Aorta (tissue), 5 donors: ENCODE results near the gene ARMH3. TPM values are rescaled to one million over a fixed set of nuclear protein-coding genes. Genes with fewer than 3 reads are reported as not detected.

Source experiments
- ATAC-seq: fragments of 200-7000 bp; cut with Tn5 transposase; one replicate; pipeline ENCODE4 v1.9.1; 2022; ENCODE audit warnings: moderate library complexity; ENCODE audit not compliant: low FRiP score
- DNase-seq, 2 donors: peaks; one replicate each; pipeline ENCODE4 v3.0.0-alpha.2; 2020
- H3K27ac ChIP-seq, 2 donors: one replicate each; pipeline ENCODE4 v1.5.1; 2013; ENCODE audit warnings: low read length in 2 of 2, mild to moderate bottlenecking in 2 of 2, moderate library complexity in 2 of 2, control low read depth in 1 of 2, inconsistent platforms in 1 of 2, low read depth in 1 of 2
- H3K27me3 ChIP-seq, 2 donors: one replicate each; pipeline ENCODE4 v1.6.1; 2013; ENCODE audit warnings: control low read depth in 1 of 2, low read length in 1 of 2, mild to moderate bottlenecking in 1 of 2, moderate library complexity in 1 of 2; ENCODE audit not compliant: insufficient read depth in 2 of 2, control insufficient read depth in 1 of 2
- H3K36me3 ChIP-seq, 2 donors: one replicate each; pipeline ENCODE4 v1.6.1; 2013; ENCODE audit warnings: control low read depth in 1 of 2, low read length in 1 of 2, mild to moderate bottlenecking in 1 of 2; ENCODE audit not compliant: insufficient read depth in 2 of 2, control insufficient read depth in 1 of 2
- H3K4me1 ChIP-seq, 2 donors: one replicate each; pipeline ENCODE4 v1.6.1; 2013; ENCODE audit warnings: low read length in 2 of 2, control low read depth in 1 of 2, mild to moderate bottlenecking in 1 of 2, moderate library complexity in 1 of 2; ENCODE audit not compliant: insufficient read depth in 2 of 2, control insufficient read depth in 1 of 2
- H3K4me3 ChIP-seq, 2 donors: one replicate each; pipeline ENCODE4 v1.5.1; 2013; ENCODE audit warnings: low read length in 2 of 2, control low read depth in 1 of 2, mild to moderate bottlenecking in 1 of 2
- H3K9me3 ChIP-seq: one replicate; pipeline ENCODE4 v1.6.1; 2013; ENCODE audit warnings: mild to moderate bottlenecking, low read length; ENCODE audit not compliant: control insufficient read depth
- WGBS, 2 donors: extraction: QIAGEN DNeasy Blood & Tissue Kit; methylation state at CpG; one replicate each; pipeline ENCODE4 v1.1.7; 2013; 5-methylcytosine and 5-hydroxymethylcytosine counted together
- intact Hi-C, 2 donors: fragments of 100-400 bp; cut with DNase I; formaldehyde crosslinking; loops; one replicate each; pipeline versions ENCODE4 v1.14.2 to v1.15.0; 2022
- polyA plus RNA-seq, 2 donors: library from polyadenylated mRNA; stranded (reverse); fragments of 200-250 nt; gene quantifications; one replicate each; pipeline ENCODE4 v1.2.3, GENCODE V29; 2013
- total RNA-seq, 2 donors: library from RNA; stranded (reverse); fragmentation: NEBNext Ultra II Directional; extraction: Animal tissue kit (Norgen Biotek cat#: 25700); gene quantifications; one replicate each; pipeline ENCODE4 v1.2.1, GENCODE V29; 2021
- donor health status: healthy with polysubstance abuse.
- donor health status: Bipolar disorder and iron deficiency.
- donor health status: DM: no; HTN: no; CAD: no.
- donor health status: DM: no; HTN: no; CAD: no.
- donor health status: DM: yes; HTN: yes; CAD: no.

Gene ARMH3
- total and polyA plus RNA-seq, 4 donors = 8.6 to 26.9 (median 17.2) TPM

DNA sequence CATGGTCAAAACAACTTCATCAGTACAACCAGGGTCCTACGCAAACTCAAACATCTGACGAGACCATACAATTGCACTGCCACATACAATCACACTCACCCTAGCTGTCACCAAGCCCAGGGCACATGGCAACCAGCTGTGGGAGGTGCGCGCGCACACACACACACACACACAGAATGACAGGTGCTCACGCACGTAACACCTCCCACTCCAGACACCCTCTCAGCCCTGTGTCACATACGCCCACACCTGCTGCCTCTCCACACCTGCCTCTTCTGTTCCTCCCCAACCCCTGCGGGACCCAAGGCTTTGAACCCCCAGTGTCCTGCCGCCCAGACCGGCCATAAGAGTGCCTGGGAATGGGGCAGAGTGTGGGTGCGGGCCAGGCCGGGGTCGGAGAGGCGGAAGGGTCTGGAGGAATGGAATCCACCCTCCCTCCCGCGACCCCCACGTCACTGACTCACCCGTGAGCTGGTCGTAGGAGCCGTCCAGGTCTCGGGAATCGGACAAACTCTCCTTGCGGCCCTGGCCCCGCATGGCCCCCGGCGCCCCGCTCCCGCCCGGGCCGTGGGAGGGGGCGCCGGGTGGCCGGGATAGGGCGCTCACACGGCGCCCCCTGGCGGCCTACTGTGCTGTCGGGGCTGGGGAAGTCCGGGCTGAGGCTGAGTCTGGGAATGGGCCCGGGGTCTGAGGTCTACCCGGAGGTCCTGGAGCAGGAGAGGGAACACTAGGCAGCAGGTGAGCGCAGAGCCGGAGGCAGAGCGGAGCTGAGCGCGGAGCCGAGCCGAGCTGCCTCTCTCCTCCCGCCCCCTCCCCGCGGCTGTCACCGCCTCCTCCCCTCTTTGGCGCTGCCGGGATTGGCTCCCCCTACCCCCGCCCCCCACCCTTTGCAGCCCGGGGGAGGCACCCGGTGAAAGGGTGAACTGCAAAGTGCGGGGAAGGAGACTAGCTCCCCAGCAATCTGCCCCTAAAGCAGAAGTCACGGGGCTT, 212.6 kb downstream of the ARMH3 start, which contains the start of gene KCNIP2:
TSS of gene KCNIP2 (minus strand) at position 769 of the 990 bp plus-strand sequence. CDS start at position 537, 232 bp downstream.
- no peak within 1 kb of the TSS for H3K4me3 ChIP-seq
- DNase-seq (no peak), ATAC-seq (no peak)
- no peaks in the 10 kb centered on the region for H3K9me3 ChIP-seq
- H3K27ac ChIP-seq = no peak within 1 kb of the TSS
- peaks cover 3 to 6% of the 10 kb centered on the region in 2 donors for H3K36me3 ChIP-seq
- H3K4me1 ChIP-seq = no peaks in the 10 kb centered on the region
- intact Hi-C loops = loop anchor here in 1 of 2 donors (5.0 kb wide), 1 partner anchor 169 kb away; no protein-coding TSS in a partner anchor
- WGBS, 2 donors = 30 to 33% methylated on average over 53 to 60 of the region's 60 CpGs
- H3K27me3 ChIP-seq = no peaks in the 10 kb centered on the region

DNA sequence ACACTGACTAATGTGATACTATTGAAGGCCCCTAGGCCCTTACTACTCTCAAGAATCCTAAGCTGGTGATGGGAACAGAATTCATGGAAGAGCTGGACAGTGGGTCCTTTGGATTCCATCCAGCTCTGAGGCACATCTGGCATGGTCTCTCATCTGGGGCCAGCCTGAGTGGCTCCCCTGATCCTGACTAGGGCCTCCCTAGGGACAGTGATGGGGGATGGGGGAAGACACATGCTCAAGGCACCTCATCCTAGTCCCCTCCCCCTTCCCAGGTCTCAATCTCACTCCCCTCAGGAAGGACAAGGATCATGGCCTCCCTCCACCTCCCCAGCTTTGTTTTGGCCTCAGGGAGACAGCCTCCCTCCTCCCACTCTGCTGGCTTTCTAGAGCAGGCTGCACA, 214.1 kb downstream of the ARMH3 start:
- Histone ChIP-seq H3K27ac (no peak overlapping the region), H3K27me3 (no peaks in the 10 kb centered on the region), H3K4me1 (no peaks in the 10 kb centered on the region), H3K9me3 (no peaks in the 10 kb centered on the region), H3K4me3 (no peak overlapping the region), H3K36me3 (no peaks in the 10 kb centered on the region)
- intact Hi-C loops = loop anchor here in 1 of 2 donors (5.0 kb wide), 1 partner anchor 170 kb away; no protein-coding TSS in a partner anchor
- DNase-seq (no peak), ATAC-seq (no peak)

DNA sequence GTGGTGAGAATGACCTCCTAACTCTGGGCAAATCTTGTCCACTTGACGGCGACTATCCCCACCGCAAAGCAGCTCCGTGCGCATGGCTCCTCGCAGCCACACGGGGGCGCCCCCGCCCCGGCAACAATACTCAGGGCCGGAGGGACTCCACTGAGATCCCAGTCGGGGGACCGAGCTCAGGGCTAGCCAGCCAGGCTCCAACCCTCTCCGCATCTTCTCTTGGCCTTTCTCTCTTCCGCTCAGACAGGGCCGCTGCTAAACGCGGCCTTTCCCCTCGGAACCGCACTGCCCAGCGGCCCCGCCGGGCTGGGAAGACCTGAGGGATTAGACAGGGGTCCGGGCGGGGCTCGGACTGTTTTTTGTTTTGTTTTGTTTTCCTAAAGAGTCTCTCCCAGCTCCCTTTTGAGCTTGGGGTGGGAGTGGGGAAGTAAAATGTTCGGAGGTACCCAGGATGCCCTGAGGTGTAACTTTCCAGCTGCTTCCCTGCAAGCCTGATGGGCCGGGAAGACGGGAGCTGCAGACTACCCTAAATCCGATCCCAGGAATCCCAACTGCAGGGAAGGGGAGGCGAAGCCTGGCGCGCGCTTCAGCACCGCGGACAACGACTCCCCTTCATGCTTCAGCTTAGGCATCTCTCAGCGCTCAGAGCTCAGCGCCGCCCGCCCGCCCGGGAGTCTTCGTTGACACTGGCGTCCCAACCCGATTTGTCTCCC, 215.1 kb downstream of the ARMH3 start:
- Histone ChIP-seq H3K4me1 (no peaks in the 10 kb centered on the region), H3K36me3 (no peaks in the 10 kb centered on the region), H3K4me3 (no peak overlapping the region), H3K27me3 (no peaks in the 10 kb centered on the region), H3K9me3 (no peaks in the 10 kb centered on the region), H3K27ac (no peak overlapping the region)
- WGBS, 2 donors = 2% methylated on average over 43 to 46 of the region's 46 CpGs
- ATAC-seq (peak; percentile 87), DNase-seq (peak; percentile 84 to 94)
- intact Hi-C loops = loop anchor here in 1 of 2 donors (5.0 kb wide), 1 partner anchor 171 kb away; no protein-coding TSS in a partner anchor

DNA sequence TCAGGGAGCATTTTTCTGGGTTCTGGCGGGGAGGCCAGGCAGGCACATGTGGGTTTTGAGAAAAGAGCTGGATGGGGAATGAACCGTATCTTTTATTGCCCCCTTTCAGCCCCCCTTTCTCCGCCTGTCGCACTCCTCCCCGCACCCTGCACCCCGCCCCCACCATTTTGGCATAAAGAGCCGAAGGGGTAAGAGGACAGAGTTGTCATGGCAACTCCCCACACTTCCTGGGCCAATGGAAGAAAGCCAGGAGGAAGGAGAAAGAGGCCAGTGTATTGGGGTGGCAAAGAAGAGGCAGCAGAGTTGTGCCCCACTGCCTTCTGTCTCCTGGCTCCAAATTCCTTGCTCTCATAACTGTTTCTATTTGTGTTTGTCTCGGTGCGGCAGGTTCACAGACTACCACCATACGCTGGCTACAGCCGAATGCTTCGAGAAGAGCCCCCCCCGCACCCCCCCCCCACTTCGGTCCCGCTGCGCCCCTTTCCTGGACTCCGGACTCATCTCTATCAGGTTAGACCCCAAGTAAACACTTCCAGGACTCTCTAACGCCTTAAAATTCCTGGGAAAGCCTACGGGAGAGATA, 215.8 kb downstream of the ARMH3 start:
- H3K27ac ChIP-seq = no peak overlapping the region

DNA sequence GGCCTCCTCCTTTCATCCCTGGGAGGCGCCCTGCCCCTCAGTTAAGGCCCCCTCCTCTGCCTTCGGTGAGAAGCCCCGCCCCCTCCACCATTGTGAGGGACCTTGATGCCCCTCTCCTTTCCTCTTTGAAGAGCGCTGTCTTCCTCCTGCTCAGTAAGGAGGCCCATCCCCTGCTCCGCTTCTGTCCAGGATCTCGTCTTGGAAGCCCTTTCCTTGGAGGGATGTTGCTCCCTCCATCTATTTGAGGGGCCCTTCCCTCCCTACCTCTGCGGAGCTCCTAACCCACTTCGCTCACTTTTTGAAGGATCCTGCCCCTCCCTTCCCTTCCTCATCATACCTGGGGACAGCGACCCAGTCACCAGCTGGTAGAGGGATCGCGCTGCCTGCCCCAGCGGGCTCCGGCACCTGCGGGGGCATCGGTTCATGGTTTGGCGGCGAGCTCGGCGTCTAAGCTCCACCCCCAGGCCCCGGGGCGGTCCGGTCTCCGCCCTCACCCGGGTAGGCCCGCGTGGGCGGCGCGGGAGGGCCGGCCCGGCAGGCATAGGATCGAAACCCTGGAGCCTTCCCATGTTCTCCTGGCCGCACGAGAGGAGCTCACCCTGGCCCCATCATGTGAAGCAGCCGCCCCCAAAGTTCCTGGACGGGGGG, 216.4 kb downstream of the ARMH3 start:
- Histone ChIP-seq H3K9me3 (no peaks in the 10 kb centered on the region), H3K27me3 (no peaks in the 10 kb centered on the region), H3K36me3 (no peaks in the 10 kb centered on the region), H3K4me1 (no peaks in the 10 kb centered on the region), H3K4me3 (no peak overlapping the region), H3K27ac (no peak overlapping the region)
- DNase-seq = peak in 1 of 2 donors; percentile 83
- whole genome bisulfite sequencing, 2 donors = 13 to 16% methylated on average over 34 to 36 of the region's 36 CpGs
- ATAC-seq = no peak
- intact Hi-C loops = loop anchor here (5.0 to 10.0 kb wide), 2 partner anchors 173 to 175 kb away; no protein-coding TSS in a partner anchor

More for the DNA sequence above, 215.8 kb downstream of the ARMH3 start:
- DNase-seq (no peak), ATAC-seq (no peak)
- Histone ChIP-seq H3K9me3 (no peaks in the 10 kb centered on the region), H3K27me3 (no peaks in the 10 kb centered on the region), H3K4me3 (no peak overlapping the region), H3K4me1 (no peaks in the 10 kb centered on the region), H3K36me3 (no peaks in the 10 kb centered on the region)
- 3 to 5% methylated on average over 19 of the region's 19 CpGs for WGBS, 2 donors
- intact Hi-C loops = loop anchor here in 1 of 2 donors (5.0 kb wide), 1 partner anchor 172 kb away; no protein-coding TSS in a partner anchor

DNA sequence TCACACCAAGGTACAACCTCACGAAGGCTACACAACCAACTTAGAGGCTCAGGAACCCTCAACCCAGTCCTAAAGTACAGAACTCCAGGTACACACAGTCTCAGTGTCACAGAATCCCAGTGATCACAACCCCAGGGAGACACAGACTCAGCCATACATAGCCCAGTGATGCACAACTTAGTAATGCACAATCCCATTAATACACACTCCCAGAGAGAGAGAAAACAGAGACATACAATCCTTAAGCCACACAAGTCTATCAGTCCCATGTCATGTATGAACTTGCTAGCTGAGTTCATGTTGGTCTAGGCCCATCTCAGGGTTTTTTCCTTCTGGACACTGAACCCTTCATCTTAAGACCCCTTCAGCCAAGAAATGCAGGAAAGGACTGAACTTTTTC, 217.0 kb downstream of the ARMH3 start:
- Histone ChIP-seq H3K4me1 (no peaks in the 10 kb centered on the region), H3K27ac (no peak overlapping the region), H3K27me3 (no peaks in the 10 kb centered on the region), H3K36me3 (no peaks in the 10 kb centered on the region), H3K4me3 (no peak overlapping the region), H3K9me3 (no peaks in the 10 kb centered on the region)
- no peak for DNase-seq
- intact Hi-C loops = loop anchor here in 1 of 2 donors (10.0 kb wide), 1 partner anchor 176 kb away; no protein-coding TSS in a partner anchor
- ATAC-seq = no peak
- 95 to 100% methylated on average over 1 of the region's 1 CpG for WGBS, 2 donors

DNA sequence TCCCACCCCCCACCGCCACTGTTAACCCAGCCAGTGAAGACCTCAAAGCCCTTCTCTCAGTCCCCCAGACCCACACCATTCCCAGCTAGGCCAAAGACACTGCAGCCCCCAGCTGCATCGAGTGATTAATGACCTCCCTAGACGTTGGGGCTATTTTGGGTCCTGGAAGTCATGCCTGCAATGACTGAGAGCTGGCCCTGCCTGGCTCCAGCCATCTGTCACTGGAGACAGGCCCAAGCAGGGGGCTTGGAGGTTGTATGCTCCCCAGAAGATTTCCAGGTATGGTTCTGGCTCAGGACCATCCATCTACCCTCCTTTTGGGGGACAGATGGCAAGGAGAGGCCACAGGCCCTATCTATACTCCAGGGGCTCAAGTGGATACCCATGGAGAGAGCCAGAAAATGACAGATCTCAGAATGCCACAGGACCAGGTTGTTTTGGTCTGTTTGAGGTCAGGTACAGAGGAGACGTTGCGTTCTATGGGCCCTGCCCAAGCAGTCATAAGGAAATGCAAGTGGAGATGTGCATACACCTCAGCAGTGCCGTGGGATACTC, 217.5 kb downstream of the ARMH3 start:
- Histone ChIP-seq H3K4me1 (no peaks in the 10 kb centered on the region), H3K36me3 (no peaks in the 10 kb centered on the region), H3K27me3 (no peaks in the 10 kb centered on the region), H3K9me3 (no peaks in the 10 kb centered on the region), H3K27ac (no peak overlapping the region), H3K4me3 (no peak overlapping the region)
- WGBS, 2 donors = 72% methylated on average over 6 of the region's 6 CpGs
- DNase-seq (no peak), ATAC-seq (no peak)
- intact Hi-C loops = loop anchor here in 1 of 2 donors (10.0 kb wide), 1 partner anchor 176 kb away; no protein-coding TSS in a partner anchor
